HG02884 (cell line): ENCODE measurements around the gene PKP3.
"Not testable (repeated sequence)": the region's sequence is repeated elsewhere in the genome, so short reads cannot be mapped to it uniquely, and the experiment has no call there.

Experiments
- ATAC-seq: cut with Tn5 transposase; IDR thresholded peaks from one replicate; pipeline ENCODE4 v1.9.1; 2021; ENCODE audit warnings: mild to moderate bottlenecking, moderate library complexity; ENCODE audit not compliant: unreplicated experiment

The PKP3 gene

DNA sequence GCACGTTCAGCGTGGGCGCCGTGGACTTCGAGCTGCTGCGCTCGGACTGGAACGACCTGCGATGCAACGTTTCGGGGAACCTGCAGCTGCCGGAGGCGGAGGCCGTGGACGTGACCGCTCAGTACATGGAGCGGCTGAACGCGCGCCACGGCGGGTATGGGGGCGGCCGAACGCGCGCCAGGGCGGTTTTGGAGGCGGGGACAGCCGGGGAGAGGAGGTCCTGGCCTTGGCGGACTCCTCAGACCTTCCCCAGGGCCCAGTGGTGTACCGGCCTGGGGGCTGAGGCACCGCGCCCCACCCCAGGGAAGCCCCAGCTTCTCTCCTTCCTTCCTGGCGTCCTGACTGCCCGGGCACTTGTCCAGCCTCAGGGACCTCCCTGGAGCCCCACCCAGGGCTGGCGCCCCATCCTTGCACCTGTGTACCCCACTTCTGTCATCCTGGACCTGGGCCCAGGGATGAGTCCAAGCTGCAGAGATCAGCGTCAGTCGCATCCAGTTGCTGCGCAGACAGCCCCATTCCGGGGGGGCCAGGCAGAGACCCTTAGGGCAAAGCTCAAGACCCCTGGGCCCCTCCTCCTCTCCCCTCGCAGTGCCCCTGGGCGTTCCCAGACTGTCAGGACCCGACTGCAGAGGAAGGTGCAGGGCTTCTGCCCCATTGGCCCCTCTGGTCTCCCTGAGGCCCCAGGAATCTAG, 16.7 kb upstream of the PKP3 start:
- ATAC-seq = no peak

DNA sequence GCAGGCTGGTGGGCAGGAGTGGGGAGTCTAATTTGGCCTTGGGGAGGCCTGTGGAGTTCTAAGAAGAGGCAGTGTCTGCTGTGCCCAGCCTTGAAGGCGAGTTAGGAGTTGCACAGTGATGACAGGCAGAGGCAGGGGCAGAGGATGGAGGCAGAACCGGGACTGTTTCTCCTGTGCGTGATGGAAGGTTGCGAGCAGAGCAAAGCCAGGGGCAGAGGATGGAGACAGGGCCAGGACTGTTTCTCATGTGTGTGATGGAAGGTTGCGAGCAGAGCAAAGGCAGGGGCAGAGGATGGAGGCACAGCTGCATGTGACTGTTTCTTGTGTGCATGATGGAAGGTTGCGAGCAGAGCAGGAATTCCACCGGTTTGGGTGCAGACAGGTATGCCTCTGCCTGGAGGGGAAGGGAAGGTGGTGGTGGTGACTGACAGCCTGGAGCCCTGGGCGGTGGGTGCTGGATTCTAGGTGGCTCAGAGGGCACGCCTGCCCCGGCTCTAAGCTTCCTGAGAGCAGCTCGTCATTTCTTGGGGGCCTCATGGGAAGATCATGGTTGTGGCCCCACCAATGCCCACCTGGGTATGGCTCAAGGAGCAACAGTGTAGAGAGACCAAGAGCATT, 16.0 kb upstream of the PKP3 start:
- ATAC-seq = no peak

DNA sequence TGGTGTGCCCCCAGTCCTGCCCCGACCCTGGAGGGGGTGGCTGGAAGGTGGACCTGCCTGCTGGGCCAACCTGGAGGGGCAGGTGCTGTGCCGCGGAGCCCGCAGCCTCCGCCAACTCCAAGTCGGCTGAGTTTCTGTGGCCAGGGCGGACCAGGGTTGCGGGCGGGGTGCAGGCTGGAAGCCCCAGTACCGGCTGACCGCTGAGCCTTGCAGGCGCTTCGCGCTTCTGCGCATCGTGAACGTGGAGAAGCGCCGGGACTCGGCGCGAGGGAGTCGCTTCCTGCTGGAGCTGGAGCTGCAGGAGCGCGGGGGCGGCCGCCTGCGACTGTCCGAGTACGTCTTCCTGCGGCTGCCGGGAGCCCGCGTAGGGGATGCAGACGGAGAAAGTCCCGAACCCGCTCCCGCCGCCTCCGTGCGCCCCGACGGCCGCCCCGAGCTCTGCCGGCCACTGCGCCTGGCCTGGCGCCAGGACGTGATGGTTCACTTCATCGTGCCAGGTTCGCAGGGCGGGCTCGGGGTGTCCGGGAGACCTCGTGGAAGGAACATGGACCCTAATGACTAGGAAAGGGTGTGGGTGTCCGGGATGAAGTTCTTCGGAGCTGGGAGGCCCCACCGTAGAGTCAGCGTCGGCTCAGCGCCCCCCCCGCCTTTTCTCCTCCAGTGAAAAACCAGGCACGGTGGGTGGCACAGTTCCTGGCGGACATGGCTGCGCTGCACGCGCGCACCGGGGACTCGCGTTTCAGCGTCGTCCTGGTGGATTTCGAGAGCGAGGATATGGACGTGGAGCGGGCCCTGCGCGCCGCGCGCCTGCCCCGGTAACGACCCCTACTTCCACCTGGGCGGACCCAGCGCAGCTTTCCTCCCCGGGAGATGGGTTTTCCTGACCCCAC, 14.6 kb upstream of the PKP3 start:
- no peak for ATAC-seq

DNA sequence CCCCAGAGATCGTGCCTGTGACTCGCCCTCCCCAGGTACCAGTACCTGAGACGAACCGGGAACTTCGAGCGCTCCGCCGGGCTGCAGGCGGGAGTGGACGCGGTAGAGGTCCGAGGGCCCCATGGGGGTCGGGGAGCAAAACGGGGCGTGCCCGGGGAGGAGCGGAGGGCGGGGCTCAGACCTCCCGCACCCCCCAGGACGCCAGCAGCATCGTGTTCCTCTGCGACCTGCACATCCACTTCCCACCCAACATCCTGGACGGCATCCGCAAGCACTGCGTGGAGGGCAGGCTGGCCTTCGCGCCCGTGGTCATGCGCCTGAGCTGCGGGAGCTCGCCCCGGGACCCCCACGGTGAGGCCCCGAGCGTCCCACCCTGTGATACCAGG, 13.9 kb upstream of the PKP3 start:
- ATAC-seq = no peak

DNA sequence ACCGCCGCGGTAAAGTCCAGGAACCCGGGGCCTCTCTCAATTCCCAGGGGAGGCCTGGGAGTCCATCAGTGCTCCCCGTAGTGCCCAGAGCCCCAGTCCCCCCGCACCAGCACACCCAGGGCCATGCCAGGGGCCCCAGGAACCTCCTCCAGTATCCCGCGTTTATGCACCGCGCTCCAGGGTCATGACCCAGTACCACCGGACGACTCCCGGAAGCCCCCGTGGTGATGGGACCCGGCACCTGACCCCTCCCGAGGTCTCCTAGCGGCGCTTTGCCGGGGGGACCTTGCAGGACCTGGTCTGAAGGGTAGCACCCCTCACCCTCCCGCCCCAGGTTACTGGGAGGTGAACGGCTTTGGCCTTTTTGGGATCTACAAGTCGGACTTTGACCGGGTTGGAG, 13.5 kb upstream of the PKP3 start:
- ATAC-seq = no peak

DNA sequence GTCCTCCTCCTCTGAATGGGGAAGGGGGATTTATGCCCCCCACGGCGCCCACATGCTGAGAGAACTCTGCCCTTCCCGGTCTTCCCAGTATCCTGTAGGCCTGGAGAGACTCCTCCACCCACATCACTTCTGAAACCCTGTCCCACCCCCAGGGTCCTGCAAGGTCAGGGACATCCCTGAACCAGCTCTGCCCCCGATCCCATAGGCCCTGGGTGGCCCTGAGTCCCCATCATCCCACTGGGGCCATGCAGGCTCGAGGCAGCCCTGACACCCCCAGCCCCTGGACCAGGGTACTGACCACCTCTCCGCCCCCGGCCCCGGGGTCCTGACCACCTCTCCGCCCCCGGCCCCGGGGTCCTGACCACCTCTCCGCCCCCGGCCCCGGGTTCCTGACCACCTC, 13.0 kb upstream of the PKP3 start:
- ATAC-seq = no peak

DNA sequence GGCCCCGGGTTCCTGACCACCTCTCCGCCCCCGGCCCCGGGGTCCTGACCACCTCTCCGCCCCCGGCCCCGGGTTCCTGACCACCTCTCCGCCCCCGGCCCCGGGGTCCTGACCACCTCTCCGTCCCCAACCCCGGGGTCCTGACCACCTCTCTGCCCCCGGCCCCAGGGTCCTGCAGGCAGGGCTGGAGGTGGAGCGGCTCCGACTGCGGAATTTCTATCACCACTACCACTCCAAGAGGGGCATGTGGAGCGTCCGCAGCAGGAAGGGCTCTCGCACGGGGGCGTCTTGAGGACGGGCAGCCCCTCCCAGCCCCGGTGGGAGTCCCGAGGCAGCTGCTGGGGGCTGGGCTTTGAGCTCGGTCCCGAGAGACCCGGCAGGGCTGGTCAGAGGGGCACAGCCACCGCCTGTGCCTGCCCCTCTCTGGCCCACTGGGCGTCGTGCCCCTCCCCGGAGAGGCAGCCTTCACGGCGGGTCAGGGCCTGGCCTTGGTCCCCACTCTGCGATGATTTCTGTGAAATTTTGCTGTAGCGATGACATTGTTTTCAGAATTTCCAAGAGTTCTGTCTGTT, 12.4 kb upstream of the PKP3 start:
- ATAC-seq = no peak

DNA sequence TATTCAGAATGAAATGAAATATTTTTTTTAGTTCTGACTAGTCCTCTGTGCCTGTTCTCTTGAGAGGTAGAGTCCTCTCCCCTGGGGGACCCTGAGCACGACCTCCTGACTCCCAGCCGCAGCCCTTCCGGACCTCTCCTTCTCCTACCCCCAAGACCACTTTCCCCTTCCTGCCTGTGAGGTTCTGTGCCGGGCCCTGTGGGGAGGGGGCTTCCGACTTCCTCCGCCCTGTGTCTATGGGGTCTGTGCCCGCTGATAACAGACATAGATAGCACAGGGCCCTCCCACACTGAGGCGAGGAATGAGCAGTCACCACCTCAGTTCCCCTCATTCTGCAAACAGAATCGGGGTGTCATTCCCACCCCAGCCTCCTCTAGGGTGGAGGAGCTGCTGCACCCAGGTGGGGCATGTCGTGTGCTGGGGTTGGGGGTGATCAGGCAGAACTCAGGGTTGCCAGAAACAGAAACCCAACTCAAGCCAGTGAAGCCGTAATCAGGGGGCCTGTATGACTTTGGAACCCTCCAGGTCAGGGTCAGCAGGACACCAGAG, 11.9 kb upstream of the PKP3 start:
- ATAC-seq = no peak

DNA sequence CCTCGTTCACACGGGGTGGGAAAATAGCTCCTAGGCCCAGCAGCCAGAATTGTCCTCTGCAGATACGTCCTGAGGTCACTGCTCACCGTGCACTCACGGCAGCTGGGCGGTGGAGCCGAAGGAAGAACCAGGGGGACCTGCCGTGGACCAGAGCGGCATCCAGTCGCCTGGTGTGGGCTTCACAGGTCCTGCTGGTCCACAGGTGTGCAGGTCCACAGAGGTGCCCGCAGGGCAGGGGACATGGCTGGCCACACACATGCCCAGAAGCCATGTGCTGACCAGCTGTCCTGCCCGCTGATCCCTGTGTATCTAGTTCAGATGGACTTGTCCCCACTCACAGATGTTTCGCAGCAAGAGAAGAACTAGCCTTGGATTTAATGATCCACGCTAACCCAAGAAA, 10.6 kb upstream of the PKP3 start:
- no peak for ATAC-seq

DNA sequence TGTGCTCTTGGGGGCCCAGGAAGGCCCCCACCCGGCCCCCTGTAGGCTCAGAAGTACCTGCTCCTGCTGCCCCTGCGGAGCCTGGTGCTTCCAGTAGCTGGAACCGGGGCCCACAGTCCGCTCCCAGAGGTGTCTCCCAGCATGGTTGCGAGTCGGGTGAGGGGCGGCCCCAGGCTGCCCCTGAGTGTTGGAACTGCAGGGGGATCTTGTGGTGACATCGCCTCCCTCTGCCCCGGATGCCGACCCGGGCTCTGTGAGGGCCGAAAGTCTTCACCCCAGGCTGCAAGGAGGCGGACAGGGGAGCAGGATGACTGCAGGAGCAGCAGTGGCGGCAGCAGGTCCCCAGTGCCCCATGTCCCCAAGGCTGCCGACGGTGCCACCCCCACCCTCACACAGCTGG, 9.5 kb upstream of the PKP3 start:
- ATAC-seq = no peak

DNA sequence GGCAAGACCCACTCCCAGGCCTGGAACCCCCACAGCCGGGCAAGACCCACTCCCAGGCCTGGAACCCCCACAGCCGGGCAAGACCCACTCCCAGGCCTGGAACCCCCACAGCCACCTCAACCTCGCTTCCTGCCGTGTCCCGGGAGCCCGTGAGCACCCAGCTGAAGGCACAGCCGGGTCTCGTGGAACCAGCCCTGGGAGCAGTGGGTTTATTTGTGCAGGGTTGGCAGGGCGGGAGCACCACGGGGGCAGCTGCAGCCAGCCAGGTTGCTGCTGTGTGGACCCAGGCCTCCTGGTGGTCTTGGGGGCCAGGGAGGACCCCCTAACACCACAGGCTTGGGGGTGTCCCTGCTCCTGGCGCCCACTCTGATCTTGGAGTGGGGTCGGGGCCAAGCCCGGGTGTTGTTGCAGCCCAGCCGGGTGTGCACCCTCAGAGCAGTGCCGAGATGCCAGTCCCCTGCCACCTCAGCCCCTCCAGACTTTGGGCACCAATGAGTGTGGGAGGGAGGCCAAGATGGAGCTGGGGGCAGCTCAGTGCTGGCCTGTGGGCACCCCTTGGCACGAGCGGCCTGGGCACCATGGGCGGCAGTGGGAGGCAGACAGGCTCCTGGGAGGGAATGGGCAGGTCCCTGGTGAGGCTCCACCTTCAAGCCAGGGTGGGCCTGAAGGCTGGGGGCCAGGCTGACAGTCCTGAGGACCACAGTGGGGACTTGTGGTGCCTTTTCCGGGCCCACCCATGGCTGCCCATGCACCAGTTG, 8.2 kb upstream of the PKP3 start:
- ATAC-seq = no peak

DNA sequence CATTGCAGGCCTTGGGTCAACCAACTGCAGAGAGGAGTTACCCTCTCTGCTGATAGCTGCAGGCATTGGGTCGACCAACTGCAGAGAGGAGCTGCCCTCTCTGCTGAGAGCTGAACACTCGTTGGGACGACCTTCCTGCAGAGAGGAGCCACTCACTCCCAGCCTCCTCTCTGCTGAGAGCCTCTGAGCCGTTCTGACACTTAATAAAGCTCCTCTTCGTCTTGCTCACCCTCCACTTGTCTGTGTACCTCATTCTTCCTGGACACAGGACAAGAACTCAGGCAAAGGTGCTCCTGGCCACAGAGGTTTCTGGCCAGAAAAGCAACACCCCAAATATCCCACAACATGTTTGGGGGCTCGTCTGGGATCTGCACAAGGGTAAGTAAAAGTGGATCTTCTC, 7.5 kb upstream of the PKP3 start:
- no peak for ATAC-seq

DNA sequence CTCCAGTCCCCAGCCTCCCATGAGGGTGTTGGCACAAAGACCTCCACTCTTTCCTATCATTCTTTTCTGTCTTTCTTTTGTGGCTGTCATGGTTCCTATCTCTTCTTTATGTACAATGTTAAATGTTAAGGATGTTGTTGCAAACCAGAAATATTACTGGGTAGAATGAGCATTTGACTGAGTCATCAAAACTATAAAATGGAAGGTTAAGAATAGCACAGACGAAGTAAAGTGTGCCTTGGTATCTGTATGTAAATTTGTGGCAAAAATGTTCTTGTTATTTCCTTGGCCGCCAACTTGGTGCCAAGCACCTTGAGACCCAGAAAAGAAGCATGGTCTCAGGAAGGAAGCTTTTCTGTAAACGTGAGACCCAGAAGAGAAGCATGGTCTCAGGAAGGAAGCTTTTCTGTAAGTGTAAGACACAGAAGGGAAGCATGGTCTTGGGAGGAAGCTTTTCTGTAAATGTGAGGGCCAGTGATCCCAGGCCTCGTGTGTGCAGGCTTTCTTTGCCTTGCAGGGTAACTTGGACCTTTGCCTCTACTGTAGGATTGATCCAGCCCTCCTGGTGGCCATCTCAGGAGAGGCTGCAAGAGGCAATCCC, 6.7 kb upstream of the PKP3 start:
- no peak for ATAC-seq

DNA sequence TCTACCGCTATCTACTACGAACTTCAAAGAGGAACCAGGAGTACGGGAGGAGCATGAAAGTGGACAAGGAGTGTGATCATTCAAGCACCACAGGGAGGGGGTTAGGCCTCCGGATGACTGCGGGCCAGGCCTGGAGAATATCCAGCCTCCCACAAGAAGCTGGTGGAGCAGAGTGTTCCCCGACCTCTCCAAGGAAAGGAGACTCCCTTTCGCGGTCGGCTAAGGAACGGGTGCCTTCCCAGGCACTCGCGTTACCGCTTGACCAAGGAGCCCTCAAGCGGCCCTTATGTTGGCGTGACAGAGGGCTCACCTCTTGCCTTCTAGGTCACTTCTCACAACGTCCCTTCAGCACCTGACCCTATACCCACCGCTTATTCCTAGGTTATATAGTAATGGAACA, 4.6 kb upstream of the PKP3 start:
- not testable (repeated sequence) for ATAC-seq

DNA sequence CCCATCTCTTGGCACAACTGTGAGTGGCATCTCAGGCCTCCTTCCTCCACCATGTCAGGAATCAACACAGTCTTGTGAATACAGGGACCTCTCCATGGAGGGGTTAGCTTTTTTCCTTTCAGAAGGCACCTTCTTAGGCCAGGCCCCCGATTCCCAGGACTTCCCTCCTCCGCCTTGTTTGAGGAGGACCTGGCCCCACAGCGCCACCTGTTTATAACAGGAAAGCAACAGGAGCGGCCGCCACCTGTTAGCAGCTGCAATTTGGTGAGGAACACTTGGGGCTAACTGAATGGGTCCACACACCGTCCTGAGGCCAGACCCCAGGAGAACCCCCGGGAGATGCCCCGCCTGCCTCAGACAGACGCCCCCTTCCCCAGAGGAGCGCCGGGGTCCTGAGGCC, 3.8 kb upstream of the PKP3 start:
- no peak for ATAC-seq

DNA sequence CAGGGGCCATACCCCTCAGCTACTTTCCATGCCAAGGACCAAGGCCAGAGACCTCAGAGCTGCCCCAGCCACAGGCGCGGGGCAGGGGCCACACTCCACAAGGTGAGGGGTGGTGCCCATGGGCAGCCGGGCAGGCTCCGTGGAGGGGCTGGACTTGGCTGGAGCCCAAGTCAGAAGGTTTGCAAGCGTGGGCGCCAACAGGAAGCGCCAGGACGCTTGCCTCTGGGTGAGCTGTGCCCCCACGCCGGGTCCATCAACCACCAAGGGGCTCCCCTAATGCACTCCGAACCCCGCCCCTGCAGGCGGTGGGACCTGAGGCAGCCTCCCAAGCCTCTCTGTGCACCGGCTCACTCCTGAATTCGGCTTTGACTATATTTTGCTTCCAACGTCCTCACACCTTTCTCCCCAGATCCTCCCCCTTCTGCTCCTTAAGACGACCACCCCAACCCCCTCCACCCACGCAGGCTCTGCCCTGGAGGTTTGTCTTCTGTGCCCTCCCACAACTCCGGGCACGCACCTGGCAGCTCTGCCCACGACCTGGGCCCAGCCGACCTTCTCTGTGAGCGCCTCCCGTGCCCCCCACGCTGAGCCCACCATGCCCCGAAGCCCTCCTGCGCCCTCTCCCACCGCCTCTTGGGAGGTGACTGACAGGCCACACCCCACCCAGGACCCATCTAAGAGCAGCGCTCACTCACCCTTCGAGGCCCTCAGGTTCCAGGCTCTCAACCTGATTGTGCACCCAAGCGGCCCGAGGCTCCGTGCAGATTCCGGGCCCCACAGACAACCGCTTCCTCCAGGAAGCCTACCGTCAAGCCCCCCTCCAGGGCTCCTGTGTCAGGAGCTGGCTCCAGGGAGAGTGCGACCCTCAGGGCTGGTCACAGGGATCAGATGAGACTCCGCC, 2.6 kb upstream of the PKP3 start:
- ATAC-seq = no peak

DNA sequence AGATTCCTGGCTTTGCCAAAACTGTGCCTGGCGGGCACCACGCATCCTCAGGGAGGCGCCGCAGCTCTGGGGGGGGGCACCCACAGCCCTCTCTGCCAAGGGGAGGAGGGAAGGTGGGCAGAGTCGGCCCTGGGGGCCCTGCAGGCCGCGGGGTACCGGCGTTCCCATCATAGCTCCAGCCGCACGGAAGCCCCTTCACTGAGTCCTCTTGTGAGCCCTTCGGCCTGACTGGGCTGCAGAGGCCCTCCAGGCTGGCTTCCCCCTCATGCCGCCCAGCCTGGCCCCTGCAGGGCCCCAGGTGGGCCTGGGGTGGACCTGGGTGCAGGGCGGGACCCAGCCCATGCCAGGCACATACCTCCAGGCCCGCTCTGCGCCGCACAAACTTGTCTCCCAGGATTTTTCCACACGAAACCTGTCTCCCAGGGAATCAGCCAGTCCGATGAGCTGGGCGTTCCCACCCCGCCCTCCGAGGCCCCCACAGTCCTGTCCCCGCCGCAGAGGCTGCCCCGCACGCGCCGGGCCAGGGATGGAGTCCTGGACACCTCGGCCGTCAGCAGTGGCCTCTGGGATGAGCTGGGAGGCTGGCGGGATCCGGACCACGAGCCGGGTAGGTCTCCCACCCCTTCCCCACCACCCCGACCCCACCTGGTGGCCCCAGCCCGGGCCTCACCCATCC, 1.8 kb upstream of the PKP3 start:
- ATAC-seq = no peak

DNA sequence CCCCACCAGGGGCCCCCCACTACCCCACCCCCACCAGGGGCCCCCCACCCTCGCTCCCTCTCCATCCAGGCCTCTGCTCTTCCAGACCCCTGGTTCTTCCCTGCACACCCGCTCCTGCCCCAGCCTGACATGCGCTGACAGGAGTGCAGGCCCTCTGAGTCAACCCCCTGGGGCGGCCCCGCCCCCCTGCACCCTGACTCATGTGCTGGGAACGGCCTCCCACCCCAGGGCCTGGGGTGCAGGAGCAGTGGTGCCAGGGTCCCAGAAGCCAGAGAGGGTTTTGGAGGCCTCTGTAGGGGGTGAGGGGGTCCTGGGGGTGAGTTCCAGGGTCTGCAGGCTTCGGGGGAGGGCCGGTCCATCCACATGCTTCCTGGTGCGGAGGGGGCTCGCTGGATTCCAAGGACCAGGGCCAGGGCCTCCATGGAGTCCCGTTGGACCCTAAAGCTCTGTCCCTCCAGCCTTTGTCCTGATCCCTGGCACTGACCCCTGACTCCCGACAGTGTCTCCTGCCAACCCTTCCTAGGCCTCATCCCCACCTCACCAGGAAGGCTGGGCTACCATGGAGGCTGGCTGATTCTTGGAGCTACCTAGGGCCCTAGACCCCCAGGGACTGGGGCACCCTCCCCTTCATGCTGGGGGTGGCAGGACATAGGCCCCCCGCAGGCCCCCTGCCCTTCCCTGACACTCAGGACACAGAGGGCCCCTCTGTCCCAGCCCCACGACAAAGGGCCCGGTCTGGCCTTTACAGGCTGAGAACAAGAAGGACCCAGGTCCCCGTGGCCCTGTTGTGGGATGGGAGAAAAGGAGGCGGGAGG, 583 bp upstream of the PKP3 start:
- no peak for ATAC-seq
